ENCODE data around the gene HS3ST5. TPM values are rescaled to one million over a fixed set of nuclear protein-coding genes. Genes with fewer than 3 reads are reported as not detected.

The HS3ST5 gene
- total RNA-seq, 1 experiment from 2014 or later = 14.4 TPM

DNA sequence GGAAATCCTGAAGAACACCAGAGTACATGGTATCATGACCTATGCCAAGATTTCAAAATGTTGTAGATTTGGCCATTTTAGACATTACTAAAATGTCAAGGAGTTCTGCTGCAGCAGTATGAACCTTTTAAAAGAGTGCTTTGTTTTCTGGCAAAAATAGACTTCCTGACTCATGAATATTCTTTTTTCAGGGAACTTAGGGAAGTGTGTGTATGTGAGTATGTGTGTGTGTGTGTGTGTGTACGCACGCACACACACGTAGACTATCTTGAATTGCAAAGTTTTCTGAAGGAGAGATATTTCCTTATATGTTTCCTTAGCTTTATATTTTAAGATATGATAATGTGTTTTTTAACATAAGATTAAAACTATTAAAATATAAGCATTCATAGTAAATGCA lies 161.2 kb downstream of the HS3ST5 start:
- no peak for TF ChIP-seq CTCF (conservative IDR thresholded peaks at IDR 0.05)
- H3K79me1 ChIP-seq (ENCODE audit: insufficient read depth, low read depth, low read length, poor library complexity, severe bottlenecking) = no peaks in the 10 kb centered on the region

More for the DNA sequence above, 161.2 kb downstream of the HS3ST5 start:
- H3K27me3 Mint-ChIP-seq (ENCODE audit: low read depth) = no peaks in the 10 kb centered on the region
- no peak overlapping the region for H2BK120ac ChIP-seq (ENCODE audit: low read depth, low read length, poor library complexity, severe bottlenecking)
- H3K56ac ChIP-seq (ENCODE audit: insufficient read length, low read depth, low read length) = no peak overlapping the region
- no peak overlapping the region for H4K8ac ChIP-seq (replicated peaks; ENCODE audit: insufficient read length, low read depth, low read length)
- H3K9me3 ChIP-seq (ENCODE audit: control insufficient read depth, low read depth, low read length) = no peaks in the 10 kb centered on the region
- H3K9me3 Mint-ChIP-seq = peaks cover 0 to 2% of the 10 kb centered on the region in 2 experiments; a peak in 1 of 5 replicates
- no peaks in the 10 kb centered on the region for H3K4me1 ChIP-seq (ENCODE audit: insufficient read depth, low read length)
- H2BK5ac ChIP-seq (ENCODE audit: insufficient read length, low read length) = no peak overlapping the region
- H3K4ac ChIP-seq (ENCODE audit: low read depth, low read length) = no peak overlapping the region
- H3K79me2 ChIP-seq (ENCODE audit: insufficient read depth, low read length) = no peaks in the 10 kb centered on the region
- H3K23me2 ChIP-seq (ENCODE audit: insufficient read length, low read depth, low read length, poor library complexity, severe bottlenecking) = no peaks in the 10 kb centered on the region
- H4K20me1 ChIP-seq (ENCODE audit: control insufficient read depth, insufficient read depth, insufficient read length) = no peaks in the 10 kb centered on the region
- no peaks in the 10 kb centered on the region for H3K27me3 ChIP-seq (ENCODE audit: insufficient read depth, low read length)
- H2BK15ac ChIP-seq (ENCODE audit: low read depth, low read length) = no peak overlapping the region
- peaks cover 7 to 43% (median 15%) of the 10 kb centered on the region in 3 experiments; a peak in 6 of 7 replicates for H3K36me3 Mint-ChIP-seq (ENCODE audit: insufficient read depth in 1 of 3, low read depth in 3 of 3)
- H3K27ac Mint-ChIP-seq = no peak overlapping the region
- H3K4me1 Mint-ChIP-seq = peaks cover 34 to 39% of the 10 kb centered on the region in 2 experiments
- DNase-seq = no peak
- no peak overlapping the region for H3K23ac ChIP-seq (ENCODE audit: insufficient read length, low read depth, low read length)
- WGBS (ENCODE audit: extremely low coverage, insufficient read length, low lambda C conversion rate) = no CpG with 5 or more reads among the region's 3 CpGs
- no peak overlapping the region for H3K27ac ChIP-seq (ENCODE audit: insufficient read length, low read depth, low read length)
- H3T11ph ChIP-seq (ENCODE audit: low read length) = no peak overlapping the region
- H2AK5ac ChIP-seq (ENCODE audit: insufficient read length, low read length) = no peak overlapping the region
- no peak overlapping the region for H2BK12ac ChIP-seq (ENCODE audit: insufficient read length, low read depth, low read length)
- no peak overlapping the region for H3K14ac ChIP-seq (ENCODE audit: insufficient read depth, low read length)
- H2AFZ ChIP-seq (ENCODE audit: low read length) = no peak overlapping the region
- H4K5ac ChIP-seq (ENCODE audit: insufficient read length, low read depth, low read length) = no peak overlapping the region
- H3K18ac ChIP-seq (ENCODE audit: insufficient read length, low read depth, low read length) = no peak overlapping the region
- H2BK20ac ChIP-seq (ENCODE audit: low read depth, low read length, poor library complexity, severe bottlenecking) = no peak overlapping the region
- no peak overlapping the region for H3K9ac ChIP-seq (ENCODE audit: extremely low read depth, insufficient read length, low read length)
- H4K91ac ChIP-seq (ENCODE audit: insufficient read length, low read depth, low read length) = no peak overlapping the region
- no peak overlapping the region for H3K4me3 Mint-ChIP-seq
- H3K4me2 ChIP-seq (ENCODE audit: insufficient read depth, insufficient read length, low read length) = no peak overlapping the region
